Stimulated activated CD4-positive, alpha-beta T cell treated with anti-CD3 and anti-CD28 coated beads, Interleukin-4, amount 100 ng/mL, for 4 hours (primary cell): Measurements from ENCODE around the gene XPC.
"Not testable (repeated sequence)": the region's sequence is repeated elsewhere in the genome, so short reads cannot be mapped to it uniquely, and the experiment has no call there.

Experiments used
- DNase-seq, 2 experiments: peaks; one replicate each; pipeline ENCODE4 v3.0.0-alpha.2; 2020

Gene XPC

GRCh38 chr3:14117468-14118399 is 60.7 kb downstream of the XPC start:
- DNase-seq, result no peak

- DNase-seq, result no peak
Measured at GRCh38 chr3:14113965-14114635, 64.3 kb downstream of the XPC start.

GRCh38 chr3:14110699-14111098 is 67.7 kb downstream of the XPC start:
- no peak for DNase-seq

GRCh38 chr3:14109821-14110220 is 68.6 kb downstream of the XPC start:
- DNase-seq, result not testable (repeated sequence)

- DNase-seq, result no peak
Measured at GRCh38 chr3:14097616-14098391, 80.6 kb downstream of the XPC start.

GRCh38 chr3:14096742-14097141 is 81.7 kb downstream of the XPC start:
- DNase-seq, result no peak
